ENCODE measurements around the gene COPE. TPM values are rescaled to one million over a fixed set of nuclear protein-coding genes. Genes with fewer than 3 reads are reported as not detected.
A peak's percentile ranks its signal among the peaks of the same experiment; 100 is the strongest.

The COPE gene
- polyA plus RNA-seq, 1 donor (not counting 4 experiments of a cell fraction or from before 2014, with no cell fraction given): 109 TPM

GRCh38 chr19:18857223-18857622 is 62.0 kb downstream of the COPE start:
- TF ChIP-seq EZH2 (IDR thresholded peaks at IDR 0.05; ENCODE audit: low read length): no peak
- TF ChIP-seq CTCF (optimal IDR thresholded peaks at IDR 0.05 in 1 of 3, IDR thresholded peaks at IDR 0.05 in 1 of 3, conservative IDR thresholded peaks at IDR 0.05 in 1 of 3; ENCODE audit: extremely low read depth in 1 of 3, insufficient read depth in 2 of 3, low read length in 3 of 3): no peak
- Histone ChIP-seq H3K27me3 (ENCODE audit: control insufficient read depth, extremely low read depth, insufficient read depth, low read length) (no peaks in the 10 kb centered on the region), H3K9me3 (ENCODE audit: control insufficient read depth, low read depth, low read length) (no peaks in the 10 kb centered on the region), H3K9me1 (ENCODE audit: control insufficient read depth, extremely low read depth, insufficient read depth, low read length) (no peaks in the 10 kb centered on the region), H3K4me2 (ENCODE audit: control insufficient read depth, extremely low read depth, insufficient read depth, low read depth, low read length) (no peak overlapping the region), H3K79me2 (ENCODE audit: control insufficient read depth, insufficient read depth, low read length) (peaks cover 24% of the 10 kb centered on the region), H3K27ac (ENCODE audit: control insufficient read depth, insufficient read depth, low read length) (no peak overlapping the region), H3K4me1 (ENCODE audit: control insufficient read depth, extremely low read depth, insufficient read depth, low read length) (no peaks in the 10 kb centered on the region), H4K20me1 (ENCODE audit: control insufficient read depth, extremely low read depth, insufficient read depth, low read length) (peaks cover 12% of the 10 kb centered on the region), H2AFZ (ENCODE audit: control insufficient read depth, low read length) (no peak overlapping the region), H3K4me3 (ENCODE audit: control insufficient read depth in 2 of 3, extremely low read depth in 1 of 3, insufficient read depth in 2 of 3, low read depth in 1 of 3, low read length in 3 of 3) (no peak overlapping the region), H3K36me3 (ENCODE audit: control insufficient read depth in 2 of 2, extremely low read depth in 1 of 2, insufficient read depth in 2 of 2, low read length in 2 of 2) (peaks cover 56 to 89% of the 10 kb centered on the region in 2 experiments), H3K9ac (ENCODE audit: control insufficient read depth, extremely low read depth, insufficient read depth, low read length) (no peak overlapping the region)
- dilution Hi-C loops (cut with MboI; ENCODE audit: extremely low pct_ligation_motif_present, low sequenced_read_pairs): no loop called here
- DNase-seq (ENCODE audit: low read depth, low spot score): no peak
- FAIRE-seq: no peak

DNA sequence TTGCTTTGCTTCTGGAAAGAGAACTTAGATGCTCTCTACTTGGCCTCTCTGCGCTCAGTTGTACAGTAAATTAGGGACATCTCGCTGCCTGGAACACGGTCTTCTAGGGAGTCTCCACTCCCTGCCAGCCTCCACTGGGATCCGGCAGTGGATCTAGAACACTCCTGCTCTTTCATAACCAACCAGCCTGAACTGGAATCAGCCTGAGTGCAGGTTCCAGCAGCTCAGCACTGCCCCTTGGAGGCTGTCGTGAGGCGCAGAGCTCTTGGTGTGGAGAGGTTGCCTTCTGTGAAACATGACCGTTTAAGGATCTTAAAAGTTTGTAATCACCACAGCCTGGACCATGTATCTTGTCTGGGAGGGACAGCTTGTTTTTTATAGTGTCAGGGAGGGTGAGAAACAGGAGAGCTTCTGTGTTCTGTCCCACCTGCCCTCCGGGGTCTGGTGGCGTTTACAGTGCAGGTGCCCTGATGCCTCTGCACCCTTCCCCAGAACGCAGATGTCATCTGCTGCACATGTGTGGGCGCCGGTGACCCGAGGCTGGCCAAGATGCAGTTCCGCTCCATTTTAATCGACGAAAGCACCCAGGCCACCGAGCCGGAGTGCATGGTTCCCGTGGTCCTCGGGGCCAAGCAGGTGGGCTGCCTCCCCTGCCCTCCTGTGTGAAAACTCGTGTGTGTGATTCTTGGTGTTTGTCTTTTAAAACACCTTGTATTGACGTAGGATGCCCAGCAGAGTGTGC is 62.6 kb downstream of the COPE start:
- Histone ChIP-seq H3K79me2 (ENCODE audit: control insufficient read depth, insufficient read depth, low read length) (peaks cover 29% of the 10 kb centered on the region), H3K9me3 (ENCODE audit: control insufficient read depth, low read depth, low read length) (no peaks in the 10 kb centered on the region), H4K20me1 (ENCODE audit: control insufficient read depth, extremely low read depth, insufficient read depth, low read length) (peaks cover 12% of the 10 kb centered on the region), H3K4me3 (ENCODE audit: control insufficient read depth in 2 of 3, extremely low read depth in 1 of 3, insufficient read depth in 2 of 3, low read depth in 1 of 3, low read length in 3 of 3) (no peak overlapping the region), H2AFZ (ENCODE audit: control insufficient read depth, low read length) (no peak overlapping the region), H3K27ac (ENCODE audit: control insufficient read depth, insufficient read depth, low read length) (no peak overlapping the region), H3K9ac (ENCODE audit: control insufficient read depth, extremely low read depth, insufficient read depth, low read length) (no peak overlapping the region), H3K4me2 (ENCODE audit: control insufficient read depth, extremely low read depth, insufficient read depth, low read depth, low read length) (no peak overlapping the region), H3K36me3 (ENCODE audit: control insufficient read depth in 2 of 2, extremely low read depth in 1 of 2, insufficient read depth in 2 of 2, low read length in 2 of 2) (peaks cover 53 to 89% of the 10 kb centered on the region in 2 experiments), H3K4me1 (ENCODE audit: control insufficient read depth, extremely low read depth, insufficient read depth, low read length) (no peaks in the 10 kb centered on the region), H3K9me1 (ENCODE audit: control insufficient read depth, extremely low read depth, insufficient read depth, low read length) (no peaks in the 10 kb centered on the region), H3K27me3 (ENCODE audit: control insufficient read depth, extremely low read depth, insufficient read depth, low read length) (no peaks in the 10 kb centered on the region)
- dilution Hi-C loops (cut with MboI; ENCODE audit: extremely low pct_ligation_motif_present, low sequenced_read_pairs): no loop called here
- FAIRE-seq: no peak
- no peak for DNase-seq (ENCODE audit: low read depth, low spot score)
- TF ChIP-seq EZH2 (IDR thresholded peaks at IDR 0.05; ENCODE audit: low read length) (no peak), CTCF (optimal IDR thresholded peaks at IDR 0.05 in 1 of 3, IDR thresholded peaks at IDR 0.05 in 1 of 3, conservative IDR thresholded peaks at IDR 0.05 in 1 of 3; ENCODE audit: extremely low read depth in 1 of 3, insufficient read depth in 2 of 3, low read length in 3 of 3) (peak; percentile 53 to 60 (median 56))
